ENCODE data around the gene GNS.

GNS gene

DNA sequence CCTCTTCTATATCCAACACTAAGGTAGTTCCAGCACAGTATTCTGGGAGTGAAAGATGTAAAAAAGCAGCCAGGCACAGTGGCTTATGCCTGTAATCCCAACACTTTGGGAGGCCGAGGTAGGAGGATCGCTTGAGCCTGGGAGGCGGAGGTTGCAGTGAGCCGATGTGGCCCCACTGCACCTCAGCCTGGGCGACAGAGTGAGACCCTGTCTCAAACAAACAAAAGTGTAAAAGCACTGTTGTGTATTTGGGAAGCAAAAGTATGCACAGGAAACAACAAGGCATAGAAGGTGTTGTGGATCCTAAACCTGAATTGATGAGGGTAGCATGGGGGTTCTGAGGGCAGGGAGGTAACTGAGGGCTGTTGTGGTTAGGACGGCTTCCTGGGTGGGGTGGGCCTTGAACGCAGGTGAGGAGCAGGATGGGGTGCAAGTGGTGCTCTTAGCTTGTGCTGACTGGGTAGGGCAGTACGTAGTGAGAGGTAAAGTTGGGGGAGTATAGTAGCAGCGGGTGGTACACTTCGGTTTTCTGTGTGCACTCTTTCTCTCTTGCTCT is 84.8 kb downstream of the GNS start:
- DNase-seq (ENCODE audit: low spot score): no peak

GRCh38 chr12:64673490-64674169 is 85.6 kb downstream of the GNS start:
- DNase-seq (ENCODE audit: low spot score): no peak

DNA sequence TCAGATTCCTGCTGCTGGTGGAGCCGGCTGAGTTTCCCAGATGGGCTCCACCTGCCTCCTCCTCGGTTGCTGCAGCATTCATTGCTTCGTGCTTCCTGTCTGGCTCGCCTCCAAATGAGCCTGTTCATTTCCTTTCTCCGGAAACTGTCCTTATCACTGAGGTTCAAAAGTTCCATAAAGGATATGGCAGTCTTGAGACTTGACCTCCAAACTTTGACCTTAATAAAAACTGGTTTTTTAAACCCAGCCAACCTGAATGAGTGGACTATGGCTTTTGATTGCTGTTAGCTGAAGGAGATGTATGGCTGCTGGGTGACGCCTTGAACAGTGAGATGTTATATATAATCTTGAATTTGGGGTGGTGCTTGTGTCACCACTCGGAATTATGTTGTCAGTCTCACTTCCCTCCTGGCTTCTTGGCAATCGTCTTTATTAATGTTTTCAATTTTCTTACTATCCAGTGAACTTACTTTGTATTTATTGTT is 86.2 kb downstream of the GNS start:
- DNase-seq (ENCODE audit: low spot score): no peak

DNA sequence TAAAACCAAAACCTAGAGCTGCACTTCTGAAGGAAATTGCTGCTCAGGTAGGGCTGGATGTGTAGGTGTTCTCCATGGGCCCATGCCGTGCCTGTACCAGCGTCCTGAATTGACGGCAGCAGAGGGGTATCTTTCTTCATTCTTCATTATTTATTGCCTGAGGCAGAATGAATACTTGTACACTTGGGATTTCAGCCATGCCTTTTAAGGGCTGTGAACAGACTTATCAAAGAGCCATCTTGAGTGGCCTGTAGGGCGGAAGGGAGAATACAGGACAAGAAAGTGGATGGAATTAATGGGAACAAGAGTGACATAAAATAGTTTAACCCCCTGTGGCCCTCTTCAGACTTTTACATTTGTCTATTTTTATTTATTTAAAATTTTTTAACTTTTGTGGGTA is 87.5 kb downstream of the GNS start:
- no peak for DNase-seq (ENCODE audit: low spot score)

GRCh38 chr12:64670919-64671639 is 88.1 kb downstream of the GNS start:
- DNase-seq (ENCODE audit: low spot score): no peak

DNA sequence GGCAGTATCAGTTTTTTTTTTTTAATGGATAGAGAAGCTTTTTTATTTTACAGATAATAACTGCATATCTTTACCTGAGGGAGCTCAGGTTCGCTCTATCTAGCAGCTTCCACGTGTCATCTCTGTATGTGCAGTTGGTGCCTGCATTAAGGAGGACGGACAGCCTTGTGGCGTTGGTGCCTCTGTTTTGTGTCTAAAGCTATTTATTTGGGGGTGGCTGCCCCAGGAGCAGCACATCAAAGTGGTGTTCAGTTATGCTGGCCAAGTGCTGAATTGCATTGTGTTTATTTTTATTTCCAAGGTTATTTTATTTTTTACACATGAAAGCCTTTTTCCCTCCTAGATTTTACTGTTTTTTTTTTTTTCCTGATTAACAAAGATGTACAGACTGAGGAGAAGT is 89.2 kb downstream of the GNS start:
- no peak for DNase-seq (ENCODE audit: low spot score)

DNA sequence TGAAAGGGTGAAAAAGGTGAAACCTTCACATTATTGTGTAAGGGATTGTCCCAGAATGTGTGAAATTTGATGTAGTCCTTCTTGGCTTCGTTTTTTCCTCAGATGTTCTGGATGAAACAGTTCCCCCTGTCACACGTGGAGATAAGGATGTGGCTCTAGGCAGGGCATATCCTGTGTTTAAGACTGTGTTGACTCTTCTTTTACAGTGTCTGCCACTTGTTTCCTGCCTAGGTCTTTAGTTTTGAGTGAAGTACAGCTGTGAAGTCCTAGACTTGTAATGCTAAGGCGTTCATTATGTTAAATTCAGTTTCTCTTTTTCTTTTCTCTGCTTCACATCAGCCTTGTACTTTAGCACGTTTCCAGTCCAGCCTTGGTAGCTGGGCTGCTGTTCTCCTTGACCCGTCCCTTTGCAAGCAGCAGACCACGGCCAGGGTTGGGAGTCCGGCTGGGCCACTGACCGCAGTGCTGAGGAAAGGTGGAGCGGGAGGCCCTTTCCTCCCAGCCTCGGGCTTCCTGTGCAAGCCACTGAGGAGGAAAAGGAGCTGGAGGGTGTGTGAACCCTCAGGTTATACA is 89.8 kb downstream of the GNS start:
- DNase-seq (ENCODE audit: low spot score): no peak

DNA sequence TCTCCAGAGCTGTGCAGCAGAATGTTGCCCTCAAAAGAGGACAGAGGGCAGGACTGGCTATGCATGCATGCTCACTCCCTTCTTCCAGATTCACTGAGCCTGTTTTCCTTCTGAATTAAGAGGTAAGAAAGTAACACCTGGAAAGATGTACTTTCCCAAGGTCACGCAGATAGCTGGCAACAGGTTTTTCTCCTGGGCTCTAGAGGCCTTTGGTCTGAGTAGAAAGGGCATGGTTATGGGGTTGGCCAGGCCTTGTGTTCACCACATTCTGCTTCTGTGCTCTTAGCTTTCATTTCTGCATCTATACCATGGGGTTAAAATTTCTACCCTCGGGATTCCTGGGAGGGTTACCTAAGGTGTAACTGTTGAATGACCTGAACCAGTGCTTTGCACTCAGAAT is 91.4 kb downstream of the GNS start:
- DNase-seq (ENCODE audit: low spot score): no peak

- no peak for DNase-seq (ENCODE audit: low spot score)
These were observed 92.9 kb downstream of the GNS start for GRCh38 chr12:64666054-64666914.

- DNase-seq (ENCODE audit: low spot score): no peak
These were observed 93.7 kb downstream of the GNS start for GRCh38 chr12:64665514-64665913.

Measured in putamen (tissue), 1 donor.